ENCODE data around the gene CENPO.
"Not testable (repeated sequence)": the region's sequence is repeated elsewhere in the genome, so short reads cannot be mapped to it uniquely, and the experiment has no call there.

The CENPO gene

GRCh38 chr2:24785671-24786321, 7.4 kb upstream of the CENPO start:
- DNase-seq (ENCODE audit: insufficient read length, low spot score) (peak; percentile 43), FAIRE-seq (peak; percentile 77)
- TF ChIP-seq TAF1 (IDR thresholded peaks at IDR 0.05; ENCODE audit: low read depth, low read length) (no peak), POLR2A (IDR thresholded peaks at IDR 0.05; ENCODE audit: low read depth, low read length) (no peak), POU2F2 (IDR thresholded peaks at IDR 0.05; ENCODE audit: low read depth, low read length) (no peak), PAX5 (IDR thresholded peaks at IDR 0.05; ENCODE audit: insufficient read depth, low read length, severe bottlenecking) (no peak), POLR2AphosphoS5 (IDR thresholded peaks at IDR 0.05; ENCODE audit: low read depth, low read length) (no peak), SPI1 (IDR thresholded peaks at IDR 0.05; ENCODE audit: low read depth, low read length) (no peak)

GRCh38 chr2:24787532-24787931, 5.7 kb upstream of the CENPO start:
- no peak for FAIRE-seq
- no peak for TF ChIP-seq PAX5 (IDR thresholded peaks at IDR 0.05; ENCODE audit: insufficient read depth, low read length, severe bottlenecking)
- TF ChIP-seq SPI1 (IDR thresholded peaks at IDR 0.05; ENCODE audit: low read depth, low read length): no peak
- TF ChIP-seq POLR2A (IDR thresholded peaks at IDR 0.05; ENCODE audit: low read depth, low read length): no peak
- no peak for TF ChIP-seq POU2F2 (IDR thresholded peaks at IDR 0.05; ENCODE audit: low read depth, low read length)
- no peak for TF ChIP-seq TAF1 (IDR thresholded peaks at IDR 0.05; ENCODE audit: low read depth, low read length)
- TF ChIP-seq POLR2AphosphoS5 (IDR thresholded peaks at IDR 0.05; ENCODE audit: low read depth, low read length): no peak

GRCh38 chr2:24788816-24789215, 4.4 kb upstream of the CENPO start:
- TF ChIP-seq POLR2A (IDR thresholded peaks at IDR 0.05; ENCODE audit: low read depth, low read length) (no peak), PAX5 (IDR thresholded peaks at IDR 0.05; ENCODE audit: insufficient read depth, low read length, severe bottlenecking) (no peak), TAF1 (IDR thresholded peaks at IDR 0.05; ENCODE audit: low read depth, low read length) (no peak), POU2F2 (IDR thresholded peaks at IDR 0.05; ENCODE audit: low read depth, low read length) (no peak), POLR2AphosphoS5 (IDR thresholded peaks at IDR 0.05; ENCODE audit: low read depth, low read length) (no peak), SPI1 (IDR thresholded peaks at IDR 0.05; ENCODE audit: low read depth, low read length) (no peak)
- no peak for DNase-seq (ENCODE audit: insufficient read length, low spot score)
- FAIRE-seq: no peak

More at GRCh38 chr2:24787532-24787931, 5.7 kb upstream of the CENPO start:
- no peak for DNase-seq (ENCODE audit: insufficient read length, low spot score)

GRCh38 chr2:24791452-24791851, 1.8 kb upstream of the CENPO start:
- no peak for FAIRE-seq
- TF ChIP-seq POLR2A (IDR thresholded peaks at IDR 0.05; ENCODE audit: low read depth, low read length) (no peak), PAX5 (IDR thresholded peaks at IDR 0.05; ENCODE audit: insufficient read depth, low read length, severe bottlenecking) (no peak), POU2F2 (IDR thresholded peaks at IDR 0.05; ENCODE audit: low read depth, low read length) (no peak), TAF1 (IDR thresholded peaks at IDR 0.05; ENCODE audit: low read depth, low read length) (no peak), SPI1 (IDR thresholded peaks at IDR 0.05; ENCODE audit: low read depth, low read length) (no peak), POLR2AphosphoS5 (IDR thresholded peaks at IDR 0.05; ENCODE audit: low read depth, low read length) (no peak)
- no peak for DNase-seq (ENCODE audit: insufficient read length, low spot score)

GRCh38 chr2:24792542-24792873, 717 bp upstream of the CENPO start:
- TF ChIP-seq POU2F2 (IDR thresholded peaks at IDR 0.05; ENCODE audit: low read depth, low read length) (no peak), POLR2AphosphoS5 (IDR thresholded peaks at IDR 0.05; ENCODE audit: low read depth, low read length) (no peak), TAF1 (IDR thresholded peaks at IDR 0.05; ENCODE audit: low read depth, low read length) (no peak), POLR2A (IDR thresholded peaks at IDR 0.05; ENCODE audit: low read depth, low read length) (no peak), PAX5 (IDR thresholded peaks at IDR 0.05; ENCODE audit: insufficient read depth, low read length, severe bottlenecking) (no peak), SPI1 (IDR thresholded peaks at IDR 0.05; ENCODE audit: low read depth, low read length) (no peak)
- no peak for DNase-seq (ENCODE audit: insufficient read length, low spot score)
- FAIRE-seq: no peak

GRCh38 chr2:24793761-24794435, 673 bp downstream of the CENPO start:
- TF ChIP-seq POLR2A (IDR thresholded peaks at IDR 0.05; ENCODE audit: low read depth, low read length) (no peak), SPI1 (IDR thresholded peaks at IDR 0.05; ENCODE audit: low read depth, low read length) (no peak), POLR2AphosphoS5 (IDR thresholded peaks at IDR 0.05; ENCODE audit: low read depth, low read length) (no peak)
- DNase-seq (ENCODE audit: insufficient read length, low spot score) (no peak), FAIRE-seq (no peak)

GRCh38 chr2:24797644-24798043, 4.4 kb downstream of the CENPO start:
- DNase-seq (ENCODE audit: insufficient read length, low spot score): no peak
- no peak for FAIRE-seq
- TF ChIP-seq SPI1 (IDR thresholded peaks at IDR 0.05; ENCODE audit: low read depth, low read length): no peak
- TF ChIP-seq POU2F2 (IDR thresholded peaks at IDR 0.05; ENCODE audit: low read depth, low read length): no peak
- no peak for TF ChIP-seq POLR2AphosphoS5 (IDR thresholded peaks at IDR 0.05; ENCODE audit: low read depth, low read length)
- no peak for TF ChIP-seq POLR2A (IDR thresholded peaks at IDR 0.05; ENCODE audit: low read depth, low read length)
- no peak for TF ChIP-seq TAF1 (IDR thresholded peaks at IDR 0.05; ENCODE audit: low read depth, low read length)
- TF ChIP-seq PAX5 (IDR thresholded peaks at IDR 0.05; ENCODE audit: insufficient read depth, low read length, severe bottlenecking): no peak

GRCh38 chr2:24800487-24800886, 7.3 kb downstream of the CENPO start:
- FAIRE-seq; DNase-seq (ENCODE audit: insufficient read length, low spot score): not testable (repeated sequence)

- DNase-seq (ENCODE audit: insufficient read length, low spot score); FAIRE-seq: not testable (repeated sequence)
Observed at GRCh38 chr2:24805811-24806660, 12.8 kb downstream of the CENPO start.

- DNase-seq (ENCODE audit: insufficient read length, low spot score) (no peak), FAIRE-seq (no peak)
- TF ChIP-seq PAX5 (IDR thresholded peaks at IDR 0.05; ENCODE audit: insufficient read depth, low read length, severe bottlenecking): no peak
- TF ChIP-seq SPI1 (IDR thresholded peaks at IDR 0.05; ENCODE audit: low read depth, low read length): no peak
- TF ChIP-seq TAF1 (IDR thresholded peaks at IDR 0.05; ENCODE audit: low read depth, low read length): no peak
- TF ChIP-seq POU2F2 (IDR thresholded peaks at IDR 0.05; ENCODE audit: low read depth, low read length): no peak
- no peak for TF ChIP-seq POLR2A (IDR thresholded peaks at IDR 0.05; ENCODE audit: low read depth, low read length)
- no peak for TF ChIP-seq POLR2AphosphoS5 (IDR thresholded peaks at IDR 0.05; ENCODE audit: low read depth, low read length)
Observed at GRCh38 chr2:24806661-24807036, 13.4 kb downstream of the CENPO start.
